ENCODE results near the gene PCGF3.
"Not testable (repeated sequence)": the region's sequence is repeated elsewhere in the genome, so short reads cannot be mapped to it uniquely, and the experiment has no call there.

The PCGF3 gene

DNA sequence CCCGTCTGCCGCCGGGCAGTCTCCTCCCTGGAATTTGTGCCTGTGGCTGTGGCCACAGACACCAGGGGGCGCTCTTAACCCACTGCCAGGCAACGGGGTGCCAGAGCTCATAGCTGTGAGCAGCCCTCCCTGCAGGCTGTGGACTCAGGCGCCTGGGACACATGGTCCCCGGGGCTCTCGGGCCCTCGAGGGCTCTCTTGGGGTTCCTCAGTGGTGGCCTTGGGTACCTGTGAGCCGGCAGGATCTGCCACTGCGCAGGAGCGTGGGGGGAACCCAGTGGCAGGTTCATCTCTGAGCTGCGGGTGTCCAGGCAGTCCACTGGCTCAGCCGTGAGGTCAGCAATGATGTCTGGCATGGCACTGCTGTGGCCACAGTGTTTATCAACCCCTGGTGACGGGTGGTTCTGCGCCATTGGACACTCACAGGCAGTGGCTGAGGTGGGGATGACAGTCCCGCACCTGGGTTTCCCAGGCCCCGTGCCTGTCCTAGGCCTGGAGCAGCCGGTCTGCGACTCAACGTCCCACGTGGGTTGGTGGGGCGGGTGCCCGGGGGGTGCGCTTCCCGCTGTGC lies 37.2 kb downstream of the PCGF3 start:
- peak; percentile 79 to 80 for DNase-seq

GRCh38 chr4:743463-744211 lies 38.0 kb downstream of the PCGF3 start:
- no peak for DNase-seq

- no peak for DNase-seq
Observed at GRCh38 chr4:744212-744841, 38.7 kb downstream of the PCGF3 start.

DNA sequence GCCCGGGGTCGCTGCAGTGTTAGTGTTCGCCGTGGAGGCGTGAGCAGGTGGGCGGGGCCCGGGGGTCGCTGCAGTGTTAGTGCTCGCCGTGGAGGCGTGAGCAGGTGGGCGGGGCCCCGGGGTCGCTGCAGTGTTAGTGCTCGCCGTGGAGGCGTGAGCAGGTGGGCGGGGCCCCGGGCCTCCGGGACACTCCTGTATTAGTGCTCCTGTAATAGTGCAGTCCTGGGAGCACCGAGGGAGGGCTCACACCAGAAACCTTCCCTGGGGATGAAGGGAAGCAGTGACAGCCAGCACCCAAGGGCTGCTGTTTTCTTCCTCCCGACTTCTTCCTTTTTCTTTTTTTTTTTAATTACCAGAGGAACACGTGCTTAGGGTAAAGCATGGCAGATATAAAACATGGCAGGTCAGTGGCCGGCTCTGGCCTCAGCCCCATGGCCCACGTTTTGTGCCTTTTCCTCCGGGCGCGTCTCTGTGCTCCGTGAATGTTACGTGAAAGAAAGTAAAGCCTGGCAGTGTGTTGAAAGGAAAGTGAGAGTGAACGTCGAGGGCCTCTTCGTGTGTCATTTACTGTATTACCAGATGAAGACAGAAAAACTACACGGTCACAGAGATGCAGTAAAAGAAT lies 42.0 kb downstream of the PCGF3 start:
- DNase-seq, result no peak

DNA sequence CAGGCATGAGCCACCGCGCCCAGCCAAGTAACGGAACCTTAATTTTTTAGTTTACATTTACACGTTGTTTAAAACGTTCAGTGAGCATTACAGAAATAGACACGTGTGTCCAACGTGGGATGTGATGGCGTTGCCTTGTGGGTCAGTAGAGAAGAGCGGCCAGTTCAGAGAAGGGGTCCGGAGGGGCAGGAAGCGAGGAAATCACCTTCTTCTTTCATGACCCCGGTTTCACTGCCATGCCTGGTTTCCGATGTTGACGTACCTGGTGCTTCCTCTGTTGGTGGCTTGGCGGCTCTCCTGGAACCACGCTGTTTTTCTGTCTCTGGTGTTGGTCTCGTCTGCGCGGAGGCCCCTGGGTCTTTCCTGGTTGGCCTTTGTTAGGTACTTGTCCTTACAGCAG lies 42.8 kb downstream of the PCGF3 start:
- DNase-seq, result no peak

DNA sequence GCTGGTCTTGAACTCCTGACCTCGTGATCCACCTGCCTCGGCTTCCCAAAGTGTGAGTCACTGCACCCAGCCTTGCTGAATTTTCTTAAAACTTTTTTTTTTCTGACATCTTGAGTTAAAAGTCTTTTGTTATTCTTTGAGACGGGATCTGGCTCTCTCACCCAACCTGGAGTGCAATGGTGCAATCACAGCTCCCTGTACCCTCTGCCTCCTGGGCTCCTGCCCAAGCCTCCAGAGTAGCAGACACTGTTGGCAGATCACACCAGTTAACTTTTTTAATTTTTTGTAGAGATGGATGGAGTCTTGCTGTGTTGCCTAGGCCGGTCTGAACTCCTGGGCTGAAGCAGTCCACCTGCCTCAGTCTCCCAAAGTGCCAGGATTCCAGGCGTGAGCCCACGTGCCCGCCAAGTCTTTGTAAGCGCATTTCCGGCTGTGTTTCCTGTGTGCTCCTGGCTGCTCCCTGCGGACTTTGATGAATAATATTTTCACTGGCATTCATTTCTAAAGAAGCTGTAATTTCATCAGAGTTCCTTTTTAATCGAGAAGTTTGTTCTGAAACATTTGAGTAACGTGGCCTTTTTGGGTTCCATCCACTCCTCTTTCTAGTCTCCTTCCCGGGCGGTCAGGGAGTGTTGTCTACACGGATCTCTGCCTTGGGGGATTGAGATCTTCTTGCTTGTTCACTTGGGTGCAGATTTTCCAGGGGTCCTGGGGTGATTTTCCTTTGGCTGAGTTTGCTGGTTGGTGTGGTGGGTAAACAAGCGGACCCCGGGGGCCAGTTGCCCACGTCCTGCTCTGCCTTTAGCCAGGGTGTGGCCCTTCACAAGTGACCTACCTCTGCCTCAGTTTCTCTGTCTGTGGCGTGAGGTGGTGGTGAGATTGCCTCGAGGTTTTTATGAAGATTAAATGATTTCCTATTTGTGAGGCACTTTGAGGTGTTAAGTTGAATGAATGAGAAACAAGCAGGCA lies 44.4 kb downstream of the PCGF3 start:
- no peak for DNase-seq

- no peak for DNase-seq
Observed at GRCh38 chr4:751676-752075, 46.0 kb downstream of the PCGF3 start.

DNA sequence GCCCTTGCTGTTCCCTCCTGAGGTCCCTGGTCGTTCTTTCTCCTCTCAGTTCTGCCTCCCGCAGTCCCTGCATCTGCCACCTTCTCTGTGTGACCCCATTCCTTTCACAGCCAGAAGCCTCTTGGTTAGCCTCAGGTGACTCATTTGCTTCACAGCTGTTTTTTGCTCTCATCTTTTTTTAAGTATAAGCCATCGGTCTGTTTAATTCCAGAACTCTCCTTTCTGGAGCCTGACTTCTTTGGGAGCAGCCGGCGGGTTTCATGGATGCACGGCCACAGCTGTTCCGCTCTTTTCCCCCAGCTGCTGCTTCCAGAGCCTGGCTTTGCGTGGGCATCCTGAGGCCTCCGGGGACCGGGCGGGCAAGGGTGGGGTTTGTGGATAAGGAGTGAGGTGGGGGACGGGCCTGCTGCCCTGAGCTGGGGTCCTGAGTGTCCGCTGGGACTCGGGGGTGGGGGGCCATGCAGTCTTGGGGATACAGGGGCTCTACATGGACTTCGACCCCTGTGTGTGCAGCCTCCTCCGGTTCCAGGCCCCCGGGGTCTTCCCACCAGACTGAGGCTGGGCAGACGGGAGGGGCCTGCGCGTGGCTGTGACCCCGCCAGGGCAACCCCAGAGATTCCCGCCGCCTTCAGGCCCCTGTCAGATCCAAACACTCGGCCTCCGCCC lies 46.7 kb downstream of the PCGF3 start:
- DNase-seq, result no peak

GRCh38 chr4:753186-753585 lies 47.6 kb downstream of the PCGF3 start:
- not testable (repeated sequence) for DNase-seq

DNA sequence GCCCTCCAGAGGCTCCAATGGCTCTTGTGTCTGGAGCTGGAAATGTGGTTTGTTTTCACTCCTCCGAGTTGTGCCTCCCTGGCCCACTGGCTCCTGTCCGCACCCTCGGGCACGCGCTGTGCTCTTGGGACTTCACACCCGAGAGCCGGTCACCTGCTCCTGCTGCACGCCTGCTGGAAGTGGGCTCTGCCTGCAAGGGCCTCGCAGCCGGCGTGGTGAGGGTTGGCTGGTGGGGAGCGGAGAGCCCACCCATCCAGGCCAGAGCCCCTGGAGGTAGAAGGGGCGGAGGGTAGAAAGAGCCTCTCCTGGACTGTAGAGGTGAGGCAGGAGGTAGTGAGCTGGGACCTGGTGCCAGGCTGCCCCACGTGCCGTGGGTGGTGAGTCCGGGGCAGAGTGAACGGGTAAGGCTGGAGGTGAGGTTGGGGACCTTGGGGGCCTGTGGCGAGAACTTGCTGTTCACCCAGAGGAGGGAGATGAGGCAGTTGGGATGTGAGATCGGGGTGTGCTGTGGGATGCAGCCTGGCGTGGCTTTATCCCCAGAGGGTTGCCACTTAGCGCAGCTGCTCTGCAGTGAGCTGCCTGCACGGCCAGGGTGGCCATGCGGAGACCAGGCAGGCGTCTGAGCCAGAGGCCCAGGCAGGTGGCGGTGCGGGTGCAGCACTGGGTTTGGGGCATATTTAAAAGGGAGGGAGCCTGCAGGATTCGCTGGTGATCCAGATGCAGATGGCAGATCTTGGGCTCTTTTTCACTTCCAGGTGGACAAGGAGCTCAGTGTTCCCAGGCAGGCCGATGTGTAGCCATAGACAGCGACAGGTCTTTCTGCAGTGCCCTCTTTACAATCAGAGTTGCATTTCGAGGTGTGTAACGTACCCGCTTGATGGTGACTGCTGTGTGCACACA lies 48.8 kb downstream of the PCGF3 start:
- DNase-seq, result no peak

GRCh38 chr4:757111-757510 lies 51.5 kb downstream of the PCGF3 start:
- no peak for DNase-seq

DNA sequence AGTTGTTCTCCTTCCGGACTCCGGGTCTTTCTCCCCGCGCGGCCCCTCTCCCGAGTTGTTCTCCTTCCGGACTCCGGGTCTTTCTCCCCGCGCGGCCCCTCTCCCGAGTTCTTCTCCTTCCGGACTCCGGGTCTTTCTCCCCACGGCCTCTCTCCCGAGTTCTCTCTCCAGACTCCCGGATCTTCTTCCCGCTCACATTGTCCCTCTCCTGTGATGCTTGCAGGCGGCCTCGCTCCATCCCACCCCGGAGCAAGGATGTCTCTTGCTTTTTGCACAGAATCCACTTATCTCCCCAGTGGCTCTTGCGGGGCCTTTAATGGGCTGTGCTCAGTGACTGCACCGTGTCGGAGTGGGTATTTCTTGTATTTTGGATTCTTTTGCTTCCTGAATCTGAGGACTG lies 54.2 kb downstream of the PCGF3 start:
- DNase-seq, result not testable (repeated sequence)

- no peak for DNase-seq
Observed at GRCh38 chr4:760616-761015, 55.0 kb downstream of the PCGF3 start.

DNA sequence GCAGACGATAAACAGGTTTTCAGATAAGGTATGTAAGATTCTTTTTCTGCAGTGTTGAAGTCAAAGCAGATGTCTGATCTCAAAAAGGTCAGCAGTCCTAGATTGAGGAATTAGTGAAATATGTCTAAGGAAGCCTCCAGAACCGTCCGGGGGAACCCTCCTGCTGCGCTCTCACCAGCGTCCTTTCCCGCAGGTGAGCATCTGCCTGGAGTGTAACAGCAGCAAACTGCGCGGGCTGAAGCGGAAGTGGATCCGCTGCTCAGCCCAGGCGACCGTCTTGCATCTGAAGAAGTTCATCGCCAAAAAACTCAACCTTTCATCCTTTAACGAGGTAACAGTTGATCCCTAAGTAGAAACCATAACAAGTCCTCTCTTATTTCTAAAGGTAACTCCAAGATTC lies 55.5 kb downstream of the PCGF3 start:
- DNase-seq, result no peak

- no peak for DNase-seq
Observed at GRCh38 chr4:761739-762138, 56.1 kb downstream of the PCGF3 start.

GRCh38 chr4:762211-763190 lies 56.9 kb downstream of the PCGF3 start:
- DNase-seq, result no peak

GRCh38 chr4:763191-763810 lies 57.7 kb downstream of the PCGF3 start:
- DNase-seq, result no peak

- DNase-seq, result no peak
Observed at GRCh38 chr4:763922-764321, 58.3 kb downstream of the PCGF3 start.

All from stimulated activated CD4-positive, alpha-beta T cell treated with anti-CD3 and anti-CD28 coated beads, Interleukin-2, amount 100 ng/mL, for 48 hours (primary cell).